NCI-H82 (cell line): ENCODE data around the gene COG4.

ENCODE experiments used
- DNase-seq: peaks from one replicate; lab custom pipeline; 2025; lab: John Stamatoyannopoulos, UW

Gene COG4

GRCh38 chr16:70478912-70479341, 44.4 kb downstream of the COG4 start:
- no peak for DNase-seq

DNA sequence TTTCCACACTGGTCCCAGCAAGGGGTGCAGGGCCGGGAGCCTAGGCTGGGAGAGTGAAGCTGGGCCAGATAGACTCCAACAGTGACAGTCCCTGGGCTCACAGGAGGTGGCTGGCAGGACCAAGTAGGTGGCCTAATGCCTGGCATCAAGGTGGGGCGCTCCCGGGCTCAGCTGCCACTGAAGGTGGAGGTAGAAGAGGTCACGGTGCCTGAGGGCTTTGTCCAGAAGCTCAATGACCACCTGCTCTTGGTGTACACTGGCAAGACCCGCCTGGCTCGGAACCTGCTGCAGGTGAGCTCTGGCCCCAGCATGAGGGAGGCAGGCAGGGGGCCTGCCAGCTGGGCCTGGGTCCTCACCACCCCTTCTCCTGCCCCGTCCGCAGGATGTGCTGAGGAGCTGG, 45.2 kb downstream of the COG4 start:
- DNase-seq = no peak

GRCh38 chr16:70476272-70477020, 46.9 kb downstream of the COG4 start:
- peak; percentile 14 for DNase-seq

DNA sequence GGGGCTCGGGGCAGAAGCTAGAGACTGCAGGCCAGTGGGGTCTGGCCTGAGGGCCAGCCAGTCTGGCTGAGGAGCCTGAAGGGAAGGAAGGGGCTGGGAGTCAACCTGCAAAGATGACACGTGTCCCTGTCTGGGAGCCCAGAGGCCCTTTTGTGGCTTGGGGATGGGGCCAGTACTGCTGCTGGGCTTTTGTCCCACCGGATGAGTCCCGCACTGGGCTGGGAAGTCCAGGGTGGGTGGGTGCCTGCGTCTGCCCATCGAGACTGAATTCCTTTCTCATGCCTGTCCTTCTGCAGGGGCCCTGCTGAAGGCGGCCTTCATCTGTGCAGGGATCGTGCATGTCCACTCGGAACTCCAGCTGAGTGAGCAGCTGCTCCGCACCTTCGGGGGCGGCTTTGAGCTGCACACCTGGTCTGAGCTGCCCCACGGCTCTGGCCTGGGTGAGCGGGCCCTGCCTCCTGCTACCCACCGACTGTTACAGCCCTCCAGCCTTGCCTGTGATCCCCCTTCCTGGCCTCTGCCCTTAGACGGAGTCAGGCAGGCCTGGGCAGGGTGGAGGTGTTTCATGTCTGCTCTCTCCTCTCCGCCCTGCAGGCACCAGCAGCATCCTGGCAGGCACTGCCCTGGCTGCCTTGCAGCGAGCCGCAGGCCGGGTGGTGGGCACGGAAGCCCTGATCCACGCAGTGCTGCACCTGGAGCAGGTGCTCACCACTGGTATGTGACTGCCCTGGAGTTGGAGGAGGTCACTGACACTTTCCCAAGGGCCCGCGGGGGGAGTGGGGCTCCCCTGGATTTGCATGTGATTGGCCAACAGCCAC, 48.1 kb downstream of the COG4 start:
- DNase-seq = no peak

DNA sequence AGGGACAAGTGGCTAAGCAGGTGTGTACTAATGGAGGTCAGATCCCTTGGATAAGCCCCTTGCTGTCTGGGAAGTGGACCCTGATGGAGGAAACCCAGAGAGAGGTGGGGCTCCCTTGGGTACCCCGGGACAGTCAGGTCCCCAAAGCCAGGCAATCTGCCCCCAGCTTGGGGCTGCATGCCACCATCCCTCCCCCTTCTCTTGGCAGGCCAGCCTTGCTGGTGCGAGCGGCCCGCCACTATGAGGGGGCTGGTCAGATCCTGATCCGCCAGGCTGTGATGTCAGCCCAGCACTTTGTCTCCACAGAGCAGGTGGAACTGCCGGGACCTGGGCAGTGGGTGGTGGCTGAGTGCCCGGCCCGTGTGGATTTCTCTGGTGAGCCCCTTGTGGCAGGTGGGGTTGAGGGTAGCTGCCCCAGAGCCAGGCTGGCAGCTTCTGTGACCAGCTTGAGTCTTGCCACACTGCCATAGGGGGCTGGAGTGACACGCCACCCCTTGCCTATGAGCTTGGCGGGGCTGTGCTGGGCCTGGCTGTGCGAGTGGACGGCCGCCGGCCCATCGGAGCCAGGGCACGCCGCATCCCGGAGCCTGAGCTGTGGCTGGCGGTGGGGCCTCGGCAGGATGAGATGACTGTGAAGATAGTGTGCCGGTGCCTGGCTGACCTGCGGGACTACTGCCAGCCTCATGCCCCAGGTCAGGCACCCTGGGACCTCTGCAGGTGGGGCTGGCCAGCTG, 48.9 kb downstream of the COG4 start:
- no peak for DNase-seq

- no peak for DNase-seq
Observed at GRCh38 chr16:70473446-70474319, 49.7 kb downstream of the COG4 start.

DNA sequence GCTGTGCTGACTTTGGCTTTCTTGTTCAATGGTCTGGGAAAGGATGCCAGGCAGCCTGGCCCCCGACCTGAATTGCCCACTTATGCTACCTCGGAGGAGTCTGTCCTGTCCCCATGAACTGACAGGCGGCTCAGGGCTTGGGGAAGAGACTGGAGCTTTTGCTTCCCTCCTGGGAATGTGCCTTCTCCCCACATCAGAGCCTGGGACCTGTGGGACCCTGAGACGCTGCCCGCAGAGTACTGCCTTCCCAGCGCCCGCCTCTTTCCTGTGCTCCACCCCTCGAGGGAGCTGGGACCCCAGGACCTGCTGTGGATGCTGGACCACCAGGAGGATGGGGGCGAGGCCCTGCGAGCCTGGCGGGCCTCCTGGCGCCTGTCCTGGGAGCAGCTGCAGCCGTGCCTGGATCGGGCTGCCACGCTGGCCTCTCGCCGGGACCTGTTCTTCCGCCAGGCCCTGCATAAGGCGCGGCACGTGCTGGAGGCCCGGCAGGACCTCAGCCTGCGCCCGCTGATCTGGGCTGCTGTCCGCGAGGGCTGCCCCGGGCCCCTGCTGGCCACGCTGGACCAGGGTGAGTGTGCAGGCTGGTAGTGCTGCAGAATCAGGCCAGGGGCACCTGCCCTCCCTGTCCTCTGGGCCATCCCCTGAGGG, 50.4 kb downstream of the COG4 start:
- DNase-seq = no peak

GRCh38 chr16:70470927-70471341, 52.4 kb downstream of the COG4 start:
- no peak for DNase-seq

GRCh38 chr16:70470141-70470926, 53.0 kb downstream of the COG4 start:
- DNase-seq = no peak

DNA sequence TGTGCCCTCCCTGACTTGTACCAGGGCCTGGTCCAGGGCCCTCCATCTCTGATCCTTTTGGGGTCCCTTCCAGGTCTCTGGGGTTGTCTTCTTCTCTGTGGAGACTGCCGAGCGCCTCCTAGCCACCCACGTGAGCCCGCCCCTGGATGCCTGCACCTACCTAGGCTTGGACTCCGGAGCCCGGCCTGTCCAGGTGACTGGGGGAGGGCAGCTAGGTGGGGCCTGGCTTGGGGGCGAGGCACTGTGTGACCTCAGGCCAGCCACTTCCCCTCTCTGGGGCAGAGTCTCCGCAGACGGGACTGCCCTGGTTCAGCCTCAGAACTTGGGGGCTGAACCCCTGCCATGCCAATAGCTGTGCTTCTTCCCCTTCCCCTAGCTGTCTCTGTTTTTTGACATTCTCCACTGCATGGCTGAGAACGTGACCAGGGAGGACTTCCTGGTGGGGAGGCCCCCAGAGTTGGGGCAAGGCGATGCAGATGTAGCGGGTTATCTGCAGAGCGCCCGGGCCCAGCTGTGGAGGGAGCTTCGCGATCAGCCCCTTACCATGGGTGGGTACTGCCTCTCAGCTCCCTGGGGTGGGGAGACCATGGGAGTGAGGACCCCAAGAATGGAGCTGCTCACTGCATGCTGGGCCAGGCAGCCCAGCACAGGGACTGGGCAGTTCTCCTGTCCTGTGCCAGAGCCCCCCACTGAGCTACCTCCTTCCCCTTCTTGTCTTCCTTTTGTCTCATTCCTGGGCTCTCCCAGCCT, 54.4 kb downstream of the COG4 start:
- DNase-seq = no peak

- DNase-seq = no peak
Observed at GRCh38 chr16:70467608-70468007, 55.7 kb downstream of the COG4 start.

- DNase-seq = no peak
Observed at GRCh38 chr16:70467113-70467512, 56.2 kb downstream of the COG4 start.

DNA sequence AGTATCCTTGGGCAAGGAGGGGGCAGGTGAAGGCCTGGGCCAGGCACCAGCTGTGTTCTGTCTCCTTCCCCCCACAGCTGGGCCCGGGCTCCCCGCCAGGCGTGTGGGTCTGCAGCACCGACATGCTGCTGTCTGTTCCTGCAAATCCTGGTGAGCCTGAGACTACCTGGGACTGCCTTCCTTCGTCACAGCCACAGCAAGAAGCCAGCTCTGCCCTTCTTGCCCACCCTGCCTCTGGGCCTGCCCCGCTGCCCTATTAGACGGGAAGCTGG, 56.6 kb downstream of the COG4 start:
- no peak for DNase-seq

DNA sequence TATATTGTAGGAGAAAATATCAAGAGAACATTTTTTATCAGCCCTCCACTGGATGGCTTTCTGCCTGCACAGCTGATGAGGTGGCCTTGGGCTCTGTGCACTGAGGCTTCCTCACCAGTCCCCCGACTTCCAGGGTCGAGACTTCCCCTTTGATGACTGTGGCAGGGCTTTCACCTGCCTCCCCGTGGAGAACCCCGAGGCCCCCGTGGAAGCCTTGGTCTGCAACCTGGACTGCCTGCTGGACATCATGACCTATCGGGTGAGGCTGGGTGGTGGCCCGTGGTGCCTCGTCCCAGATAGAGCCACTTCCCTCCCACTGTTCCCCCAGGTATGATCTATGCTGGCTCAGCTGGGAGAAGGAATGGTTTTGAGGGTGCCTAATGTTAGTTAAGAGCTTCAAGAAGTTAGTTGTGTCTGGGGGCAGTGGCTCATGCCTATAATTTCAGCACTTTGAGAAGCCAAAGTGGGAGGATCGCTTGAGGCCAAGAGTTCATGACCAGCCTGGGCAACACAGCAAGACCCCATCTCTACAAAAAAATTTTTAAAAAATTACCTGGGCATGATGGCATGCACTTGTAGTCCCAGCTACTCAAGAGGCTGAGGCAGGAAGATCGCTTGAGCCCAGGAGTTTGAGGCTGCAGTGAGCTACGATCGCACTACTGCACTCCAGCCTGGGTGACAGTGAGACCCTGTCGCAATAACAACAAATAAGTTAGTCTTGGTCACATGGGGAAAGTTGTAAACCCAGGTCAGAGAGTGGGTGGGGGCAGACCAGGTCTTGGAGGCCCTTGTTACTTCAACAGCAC, 57.2 kb downstream of the COG4 start:
- no peak for DNase-seq

GRCh38 chr16:70463235-70463634, 60.1 kb downstream of the COG4 start:
- DNase-seq = no peak

- no peak for DNase-seq
Observed at GRCh38 chr16:70460737-70461261, 62.6 kb downstream of the COG4 start.

GRCh38 chr16:70457446-70458166, 65.7 kb downstream of the COG4 start:
- DNase-seq = no peak

DNA sequence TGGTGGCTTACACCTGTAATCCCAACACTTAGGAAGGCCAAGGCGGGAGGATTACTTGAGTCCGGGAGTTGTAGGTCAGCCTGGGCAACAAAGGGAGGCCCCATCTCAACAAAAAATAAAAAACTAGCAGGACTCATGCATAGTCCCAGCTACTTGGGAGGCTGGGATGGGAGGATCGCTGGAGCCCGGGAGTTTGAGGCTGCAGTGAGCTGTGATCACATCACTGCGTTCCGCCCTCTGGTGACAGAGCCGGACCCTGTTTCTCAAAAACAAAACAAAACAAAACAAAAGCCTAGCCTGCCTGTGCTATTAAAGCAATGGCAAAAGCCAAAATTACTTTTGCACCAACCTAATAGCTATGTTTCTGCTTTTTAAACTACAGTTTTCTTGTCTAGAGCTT, 67.4 kb downstream of the COG4 start:
- peak; percentile 45 for DNase-seq
